H9 (cell line): Measurements from ENCODE around the gene PDZK1IP1. TPM values are rescaled to one million over a fixed set of nuclear protein-coding genes. Genes with fewer than 3 reads are reported as not detected.
A peak's percentile ranks its signal among the peaks of the same experiment; 100 is the strongest.

Source experiments
- DNase-seq: peaks from one replicate; pipeline ENCODE4 v3.0.0-alpha.2; 2017
- H2AFZ ChIP-seq: one replicate; pipeline ENCODE4 v1.6.1; 2013; ENCODE audit warnings: mild to moderate bottlenecking, low read length, control low read depth, moderate library complexity
- H2AK5ac ChIP-seq: 2 replicates; pipeline ENCODE4 v1.6.1; 2013; ENCODE audit warnings: low read length, control low read depth, mixed read lengths; ENCODE audit not compliant: insufficient read length
- H2BK120ac ChIP-seq: one replicate; pipeline ENCODE4 v1.6.1; 2013; ENCODE audit warnings: low read depth, mild to moderate bottlenecking, low read length, control low read depth, inconsistent platforms; ENCODE audit not compliant: poor library complexity, severe bottlenecking
- H2BK12ac ChIP-seq: 2 replicates; pipeline ENCODE4 v1.6.1; 2013; ENCODE audit warnings: low read length, control low read depth, mixed read lengths, low read depth; ENCODE audit not compliant: insufficient read length
- H2BK15ac ChIP-seq: 2 replicates; pipeline ENCODE4 v1.6.1; 2013; ENCODE audit warnings: low read depth, low read length, control low read depth
- H2BK20ac ChIP-seq: one replicate; pipeline ENCODE4 v1.6.1; 2013; ENCODE audit warnings: low read depth, mild to moderate bottlenecking, low read length, control low read depth, inconsistent platforms; ENCODE audit not compliant: poor library complexity, severe bottlenecking
- H2BK5ac ChIP-seq: 2 replicates; pipeline ENCODE4 v1.6.1; 2013; ENCODE audit warnings: low read length, control low read depth, mixed read lengths; ENCODE audit not compliant: insufficient read length
- H3K14ac ChIP-seq: 2 replicates; pipeline ENCODE4 v1.6.1; 2013; ENCODE audit warnings: low read length, control low read depth; ENCODE audit not compliant: insufficient read depth
- H3K18ac ChIP-seq: 2 replicates; pipeline ENCODE4 v1.6.1; 2013; ENCODE audit warnings: low read depth, mild to moderate bottlenecking, mixed read lengths, low read length, control low read depth; ENCODE audit not compliant: insufficient read length
- H3K23ac ChIP-seq: 2 replicates; pipeline ENCODE4 v1.6.1; 2013; ENCODE audit warnings: low read length, control low read depth, mixed read lengths, low read depth; ENCODE audit not compliant: insufficient read length
- H3K23me2 ChIP-seq: 2 replicates; pipeline ENCODE4 v1.6.1; 2013; ENCODE audit warnings: low read depth, mild to moderate bottlenecking, mixed read lengths, low read length, control low read depth; ENCODE audit not compliant: insufficient read length, poor library complexity, severe bottlenecking
- H3K27ac ChIP-seq: 2 replicates; pipeline ENCODE4 v1.5.1; 2013; ENCODE audit warnings: low read length, control low read depth, mixed read lengths, low read depth; ENCODE audit not compliant: insufficient read length
- H3K27me3 ChIP-seq: 2 replicates; pipeline ENCODE4 v1.6.1; 2013; ENCODE audit warnings: low read length, control low read depth, inconsistent platforms; ENCODE audit not compliant: insufficient read depth
- H3K4ac ChIP-seq: 2 replicates; pipeline ENCODE4 v1.6.1; 2013; ENCODE audit warnings: low read depth, mild to moderate bottlenecking, control low read depth, inconsistent platforms, low read length, moderate library complexity
- H3K4me1 ChIP-seq: 2 replicates; pipeline ENCODE4 v1.6.1; 2013; ENCODE audit warnings: low read length, control low read depth, inconsistent platforms; ENCODE audit not compliant: insufficient read depth
- H3K4me2 ChIP-seq: 2 replicates; pipeline ENCODE4 v1.6.1; 2013; ENCODE audit warnings: low read length, control low read depth, mixed read lengths; ENCODE audit not compliant: insufficient read length, insufficient read depth
- H3K56ac ChIP-seq: 2 replicates; pipeline ENCODE4 v1.6.1; 2013; ENCODE audit warnings: low read depth, mild to moderate bottlenecking, mixed read lengths, low read length, control low read depth; ENCODE audit not compliant: insufficient read length
- H3K79me1 ChIP-seq: 2 replicates; pipeline ENCODE4 v1.6.1; 2013; ENCODE audit warnings: low read depth, mild to moderate bottlenecking, moderate library complexity, low read length, control low read depth, inconsistent platforms; ENCODE audit not compliant: insufficient read depth, poor library complexity, severe bottlenecking
- H3K79me2 ChIP-seq: 2 replicates; pipeline ENCODE4 v1.6.1; 2013; ENCODE audit warnings: low read length, control low read depth, inconsistent platforms; ENCODE audit not compliant: insufficient read depth
- H3K9ac ChIP-seq: 2 replicates; pipeline ENCODE4 v1.6.1; 2013; ENCODE audit warnings: low read length, control low read depth, mixed read lengths; ENCODE audit not compliant: insufficient read length; ENCODE audit errors: extremely low read depth
- H3K9me3 ChIP-seq: one replicate; pipeline ENCODE4 v1.6.1; 2013; ENCODE audit warnings: low read depth, low read length, inconsistent platforms; ENCODE audit not compliant: control insufficient read depth
- H3T11ph ChIP-seq: one replicate; pipeline ENCODE4 v1.6.1; 2013; ENCODE audit warnings: mild to moderate bottlenecking, low read length, control low read depth, inconsistent platforms
- H4K20me1 ChIP-seq: one replicate; pipeline ENCODE4 v1.6.1; 2013; ENCODE audit not compliant: control insufficient read depth, insufficient read length, insufficient read depth
- H4K5ac ChIP-seq: 2 replicates; pipeline ENCODE4 v1.6.1; 2013; ENCODE audit warnings: low read depth, mild to moderate bottlenecking, mixed read lengths, low read length, control low read depth; ENCODE audit not compliant: insufficient read length
- H4K8ac ChIP-seq: replicated peaks from 2 replicates; pipeline ENCODE4 v1.6.1; 2013; ENCODE audit warnings: low read length, control low read depth, mixed read lengths, low read depth; ENCODE audit not compliant: insufficient read length
- H4K91ac ChIP-seq: 2 replicates; pipeline ENCODE4 v1.6.1; 2013; ENCODE audit warnings: low read depth, mild to moderate bottlenecking, moderate library complexity, mixed read lengths, low read length, control low read depth; ENCODE audit not compliant: insufficient read length
- H3K27ac Mint-ChIP-seq, 3 experiments: 2 replicates in 2 of 3; 3 replicates in 1 of 3; pipeline ENCODE4 v1.8.0; 2020 to 2021; ENCODE audit warnings: mixed read lengths in 3 of 3, mild to moderate bottlenecking in 1 of 3, moderate library complexity in 1 of 3
- H3K27me3 Mint-ChIP-seq: 2 replicates; pipeline ENCODE4 v1.8.0; 2021; ENCODE audit warnings: low read depth, mild to moderate bottlenecking, moderate library complexity, mixed read lengths
- H3K36me3 Mint-ChIP-seq, 3 experiments: 2 replicates in 2 of 3; 3 replicates in 1 of 3; pipeline ENCODE4 v1.8.0; 2020 to 2021; ENCODE audit warnings: low read depth in 3 of 3, mixed read lengths in 3 of 3; ENCODE audit not compliant: insufficient read depth in 1 of 3
- H3K4me1 Mint-ChIP-seq, 2 experiments: 2 replicates each; pipeline ENCODE4 v1.8.0; 2020; ENCODE audit warnings: mixed read lengths in 2 of 2
- H3K4me3 Mint-ChIP-seq, 2 experiments: 2 replicates in 1 of 2; 3 replicates in 1 of 2; pipeline ENCODE4 v1.8.0; 2020 to 2021; ENCODE audit warnings: mild to moderate bottlenecking in 2 of 2, mixed read lengths in 2 of 2, moderate library complexity in 1 of 2
- H3K9me3 Mint-ChIP-seq, 2 experiments: 2 replicates in 1 of 2; 3 replicates in 1 of 2; pipeline ENCODE4 v1.8.0; 2020; ENCODE audit warnings: mild to moderate bottlenecking in 2 of 2, mixed read lengths in 2 of 2, moderate library complexity in 1 of 2
- CTCF ChIP-seq: fragments of 200-600 bp; sonication (generic); conservative IDR thresholded peaks from 3 replicates; pipeline ENCODE4 v1.8.0; 2021; ENCODE audit warnings: antibody characterized with exemption, mild to moderate bottlenecking
- WGBS: extraction: QIAGEN DNeasy Blood & Tissue Kit; methylation state at CpG from one replicate; pipeline ENCODE4 v1.1.7; 2013; ENCODE audit warnings: missing lambda C conversion rate, low lambda C conversion rate, mixed read lengths; ENCODE audit not compliant: insufficient read length; ENCODE audit errors: extremely low coverage; 5-methylcytosine and 5-hydroxymethylcytosine counted together
- total RNA-seq: library from RNA; stranded (reverse); gene quantifications from 2 replicates; pipeline ENCODE4 v1.2.1, GENCODE V29; 2021

The PDZK1IP1 gene
- total RNA-seq, 1 experiment from 2014 or later, result not detected

GRCh38 chr1:47192458-47193384, 2.9 kb upstream of the PDZK1IP1 start:
- peak overlapping the region; percentile 17 for H3K4me2 ChIP-seq
- H4K8ac ChIP-seq, result no peak overlapping the region
- no peak overlapping the region for H2BK20ac ChIP-seq
- H3K14ac ChIP-seq, result no peak overlapping the region
- peaks cover 7% of the 10 kb centered on the region for H3K4me1 ChIP-seq
- no peaks in the 10 kb centered on the region for H3K9me3 Mint-ChIP-seq
- no peak overlapping the region for H3K56ac ChIP-seq
- no peak overlapping the region for H3K9ac ChIP-seq
- H4K91ac ChIP-seq, result no peak overlapping the region
- H3T11ph ChIP-seq, result no peak overlapping the region
- H3K27ac Mint-ChIP-seq, result peak overlapping the region in 1 of 3 experiments; percentile 98; a peak in 2 of 7 replicates
- H3K36me3 Mint-ChIP-seq, result no peaks in the 10 kb centered on the region
- peak overlapping the region; percentile 43 for H3K18ac ChIP-seq
- H2BK120ac ChIP-seq, result no peak overlapping the region
- no peak overlapping the region for H2AK5ac ChIP-seq
- DNase-seq, result peak; percentile 95
- no peak overlapping the region for H2BK5ac ChIP-seq
- H3K4me3 Mint-ChIP-seq, result peak overlapping the region in 1 of 2 experiments; percentile 60; a peak in 2 of 5 replicates
- H3K79me2 ChIP-seq, result no peaks in the 10 kb centered on the region
- H2BK15ac ChIP-seq, result no peak overlapping the region
- no peak overlapping the region for H3K4ac ChIP-seq
- H3K27me3 ChIP-seq, result peaks cover 7% of the 10 kb centered on the region; the same call in 1 of the 2 replicates
- H2BK12ac ChIP-seq, result no peak overlapping the region
- no peak overlapping the region for H3K27ac ChIP-seq
- H4K20me1 ChIP-seq, result no peaks in the 10 kb centered on the region
- H3K23ac ChIP-seq, result no peak overlapping the region
- no peak overlapping the region for H2AFZ ChIP-seq
- WGBS, result no CpG with 5 or more reads among the region's 10 CpGs
- peaks cover 31 to 40% of the 10 kb centered on the region in 2 experiments for H3K4me1 Mint-ChIP-seq
- no peak overlapping the region for H4K5ac ChIP-seq
- no peaks in the 10 kb centered on the region for H3K23me2 ChIP-seq
- H3K27me3 Mint-ChIP-seq, result peaks cover 62% of the 10 kb centered on the region
- no peaks in the 10 kb centered on the region for H3K9me3 ChIP-seq
- H3K79me1 ChIP-seq, result no peaks in the 10 kb centered on the region
- peak; percentile 97 for TF ChIP-seq CTCF
